ENCODE measurements around the gene CARS2.
"Not testable (repeated sequence)": the region's sequence is repeated elsewhere in the genome, so short reads cannot be mapped to it uniquely, and the experiment has no call there.

The CARS2 gene

GRCh38 chr13:110705826-110706569 is at the start of gene CARS2:
CARS2 (minus strand) TSS chr13:110706116; CDS start chr13:110706093, 23 bp downstream.
- peak; percentile 97 for DNase-seq

- DNase-seq: no peak
These were observed 42.4 kb upstream of the CARS2 start for GRCh38 chr13:110748271-110748670.

GRCh38 chr13:110746438-110746837 is 40.5 kb upstream of the CARS2 start:
- no peak for DNase-seq

GRCh38 chr13:110743687-110744086 is 37.8 kb upstream of the CARS2 start:
- no peak for DNase-seq

GRCh38 chr13:110737555-110737954 is 31.6 kb upstream of the CARS2 start:
- no peak for DNase-seq

GRCh38 chr13:110734561-110734960 is 28.6 kb upstream of the CARS2 start:
- no peak for DNase-seq

- no peak for DNase-seq
These were observed 25.2 kb upstream of the CARS2 start for GRCh38 chr13:110731072-110731471.

- DNase-seq: no peak
These were observed 20.8 kb upstream of the CARS2 start for GRCh38 chr13:110726726-110727125.

GRCh38 chr13:110726153-110726552 is 20.2 kb upstream of the CARS2 start:
- DNase-seq: not testable (repeated sequence)

- no peak for DNase-seq
These were observed 17.7 kb upstream of the CARS2 start for GRCh38 chr13:110723598-110723997.

GRCh38 chr13:110722971-110723370 is 17.1 kb upstream of the CARS2 start:
- no peak for DNase-seq

- DNase-seq: no peak
These were observed 13.3 kb upstream of the CARS2 start for GRCh38 chr13:110719036-110719710.

- DNase-seq: no peak
These were observed 10.3 kb upstream of the CARS2 start for GRCh38 chr13:110716247-110716515.

- peak; percentile 100 for DNase-seq
These were observed 9.7 kb upstream of the CARS2 start for GRCh38 chr13:110715395-110716246.

- DNase-seq: peak; percentile 49
These were observed 9.0 kb upstream of the CARS2 start for GRCh38 chr13:110714797-110715394.

GRCh38 chr13:110713981-110714796 is 8.3 kb upstream of the CARS2 start:
- peak; percentile 44 for DNase-seq

GRCh38 chr13:110713642-110713952 is 7.7 kb upstream of the CARS2 start, which contains the start of gene ING1:
ING1 (plus strand) TSS chr13:110713700; CDS start chr13:110714150, 450 bp downstream.
- no peak for DNase-seq

- peak; percentile 100 for DNase-seq
These were observed 7.1 kb upstream of the CARS2 start for GRCh38 chr13:110712849-110713641.

- peak; percentile 90 for DNase-seq
These were observed 6.3 kb upstream of the CARS2 start for GRCh38 chr13:110712081-110712848.

GRCh38 chr13:110706570-110707372 is 855 bp upstream of the CARS2 start:
- no peak for DNase-seq
